ENCODE data around the gene TECR. TPM values are rescaled to one million over a fixed set of nuclear protein-coding genes. Genes with fewer than 3 reads are reported as not detected.
"Not testable (repeated sequence)": the region's sequence is repeated elsewhere in the genome, so short reads cannot be mapped to it uniquely, and the experiment has no call there.

Gene TECR
- total RNA-seq, 1 donor from 2014 or later: 83.0 TPM

- no peak overlapping the region for H3K27ac ChIP-seq (ENCODE audit: low read depth, low read length)
- peaks cover 0 to 3% (median 3%) of the 10 kb centered on the region in 3 donors for H3K9me3 ChIP-seq (ENCODE audit: control insufficient read depth in 3 of 3, low read length in 3 of 3)
- no peaks in the 10 kb centered on the region for H3K36me3 ChIP-seq (ENCODE audit: control insufficient read depth in 3 of 3, insufficient read depth in 3 of 3, low read length in 3 of 3)
These were observed 77.2 kb downstream of the TECR start for GRCh38 chr19:14606627-14607026.

GRCh38 chr19:14611051-14611450, 81.7 kb downstream of the TECR start:
- Histone ChIP-seq H3K36me3 (ENCODE audit: control insufficient read depth in 3 of 3, insufficient read depth in 3 of 3, low read length in 3 of 3) (no peaks in the 10 kb centered on the region), H3K9ac (ENCODE audit: low read depth in 1 of 3, low read length in 3 of 3) (no peak overlapping the region), H3K27ac (ENCODE audit: low read depth, low read length) (no peak overlapping the region), H3K27me3 (ENCODE audit: control insufficient read depth in 3 of 3, insufficient read depth in 3 of 3, low read length in 3 of 3) (no peaks in the 10 kb centered on the region), H3K4me3 (ENCODE audit: low read length in 3 of 3) (no peak overlapping the region), H3K9me3 (ENCODE audit: control insufficient read depth in 3 of 3, low read length in 3 of 3) (no peaks in the 10 kb centered on the region), H3K4me1 (ENCODE audit: control insufficient read depth in 3 of 3, insufficient read depth in 3 of 3, low read length in 3 of 3) (no peaks in the 10 kb centered on the region)

More at GRCh38 chr19:14606627-14607026, 77.2 kb downstream of the TECR start:
- Histone ChIP-seq H3K9ac (ENCODE audit: low read depth in 1 of 3, low read length in 3 of 3) (no peak overlapping the region), H3K4me1 (ENCODE audit: control insufficient read depth in 3 of 3, insufficient read depth in 3 of 3, low read length in 3 of 3) (no peaks in the 10 kb centered on the region), H3K27me3 (ENCODE audit: control insufficient read depth in 3 of 3, insufficient read depth in 3 of 3, low read length in 3 of 3) (no peaks in the 10 kb centered on the region), H3K4me3 (ENCODE audit: low read length in 3 of 3) (no peak overlapping the region)

GRCh38 chr19:14612242-14612641, 82.8 kb downstream of the TECR start:
- not testable (repeated sequence) for H3K27me3 ChIP-seq (ENCODE audit: control insufficient read depth in 3 of 3, insufficient read depth in 3 of 3, low read length in 3 of 3); H3K27ac ChIP-seq (ENCODE audit: low read depth, low read length); H3K4me1 ChIP-seq (ENCODE audit: control insufficient read depth in 3 of 3, insufficient read depth in 3 of 3, low read length in 3 of 3)

GRCh38 chr19:14612657-14613056, 83.3 kb downstream of the TECR start:
- H3K27ac ChIP-seq (ENCODE audit: low read depth, low read length): no peak overlapping the region
- H3K36me3 ChIP-seq (ENCODE audit: control insufficient read depth in 3 of 3, insufficient read depth in 3 of 3, low read length in 3 of 3): no peaks in the 10 kb centered on the region
- no peaks in the 10 kb centered on the region for H3K27me3 ChIP-seq (ENCODE audit: control insufficient read depth in 3 of 3, insufficient read depth in 3 of 3, low read length in 3 of 3)
- H3K9ac ChIP-seq (ENCODE audit: low read depth in 1 of 3, low read length in 3 of 3): no peak overlapping the region
- H3K4me3 ChIP-seq (ENCODE audit: low read length in 3 of 3): no peak overlapping the region
- no peaks in the 10 kb centered on the region for H3K4me1 ChIP-seq (ENCODE audit: control insufficient read depth in 3 of 3, insufficient read depth in 3 of 3, low read length in 3 of 3)
- no peaks in the 10 kb centered on the region for H3K9me3 ChIP-seq (ENCODE audit: control insufficient read depth in 3 of 3, low read length in 3 of 3)

More at GRCh38 chr19:14612242-14612641, 82.8 kb downstream of the TECR start:
- H3K9me3 ChIP-seq (ENCODE audit: control insufficient read depth in 3 of 3, low read length in 3 of 3); H3K4me3 ChIP-seq (ENCODE audit: low read length in 3 of 3); H3K9ac ChIP-seq (ENCODE audit: low read depth in 1 of 3, low read length in 3 of 3); H3K36me3 ChIP-seq (ENCODE audit: control insufficient read depth in 3 of 3, insufficient read depth in 3 of 3, low read length in 3 of 3): not testable (repeated sequence)

GRCh38 chr19:14613399-14614098, 84.2 kb downstream of the TECR start:
- not testable (repeated sequence) for H3K4me3 ChIP-seq (ENCODE audit: low read length in 3 of 3); H3K27me3 ChIP-seq (ENCODE audit: control insufficient read depth in 3 of 3, insufficient read depth in 3 of 3, low read length in 3 of 3); H3K9me3 ChIP-seq (ENCODE audit: control insufficient read depth in 3 of 3, low read length in 3 of 3); H3K4me1 ChIP-seq (ENCODE audit: control insufficient read depth in 3 of 3, insufficient read depth in 3 of 3, low read length in 3 of 3); H3K27ac ChIP-seq (ENCODE audit: low read depth, low read length); H3K36me3 ChIP-seq (ENCODE audit: control insufficient read depth in 3 of 3, insufficient read depth in 3 of 3, low read length in 3 of 3); H3K9ac ChIP-seq (ENCODE audit: low read depth in 1 of 3, low read length in 3 of 3)

GRCh38 chr19:14614099-14614412, 84.7 kb downstream of the TECR start:
- no peak overlapping the region for H3K27ac ChIP-seq (ENCODE audit: low read depth, low read length)

More at GRCh38 chr19:14614099-14614412, 84.7 kb downstream of the TECR start:
- Histone ChIP-seq H3K36me3 (ENCODE audit: control insufficient read depth in 3 of 3, insufficient read depth in 3 of 3, low read length in 3 of 3) (no peaks in the 10 kb centered on the region), H3K4me1 (ENCODE audit: control insufficient read depth in 3 of 3, insufficient read depth in 3 of 3, low read length in 3 of 3) (no peaks in the 10 kb centered on the region), H3K9me3 (ENCODE audit: control insufficient read depth in 3 of 3, low read length in 3 of 3) (peaks cover 0 to 3% (median 2%) of the 10 kb centered on the region in 3 donors), H3K27me3 (ENCODE audit: control insufficient read depth in 3 of 3, insufficient read depth in 3 of 3, low read length in 3 of 3) (no peaks in the 10 kb centered on the region), H3K9ac (ENCODE audit: low read depth in 1 of 3, low read length in 3 of 3) (no peak overlapping the region), H3K4me3 (ENCODE audit: low read length in 3 of 3) (no peak overlapping the region)

Small RNAs within 50 kb of the gene (small RNA-seq; reads per million reads assigned to genes)
- gene RN7SL842P (not detected), gene SNRPGP15 (not detected)

Other genes starting within 250 kb of the TECR start
- 32.4 TPM for gene ADGRE5, start 148.2 kb upstream of the TECR start, total RNA-seq
- gene DDX39A, start 110.3 kb upstream of the TECR start, total RNA-seq: 24.5 TPM
- gene PKN1, start 96.3 kb upstream of the TECR start, total RNA-seq: 57.9 TPM
- gene PTGER1, start 54.2 kb upstream of the TECR start, total RNA-seq: not detected
- 41.8 TPM for gene GIPC1, start 33.5 kb upstream of the TECR start, total RNA-seq
- gene DNAJB1, start 11.2 kb upstream of the TECR start, total RNA-seq: 39.1 TPM
- 525 TPM for gene NDUFB7, start 42.5 kb downstream of the TECR start, total RNA-seq
- gene CLEC17A, start 53.5 kb downstream of the TECR start, total RNA-seq: 0.52 TPM
- gene ADGRE3, start 145.2 kb downstream of the TECR start, total RNA-seq: not detected
- gene ZNF333, start 160.5 kb downstream of the TECR start, total RNA-seq: 12.0 TPM
- under 0.01 TPM for gene ADGRE2, start 249.0 kb downstream of the TECR start, total RNA-seq

Measured in skeletal muscle tissue (tissue), 5 donors.